GM19238 (cell line): ENCODE measurements around the gene PADI6.
A peak's percentile ranks its signal among the peaks of the same experiment; 100 is the strongest.
"Not testable (repeated sequence)": the region's sequence is repeated elsewhere in the genome, so short reads cannot be mapped to it uniquely, and the experiment has no call there.

ENCODE experiments used
- DNase-seq: peaks from one replicate; pipeline ENCODE4 v3.0.0; 2011; ENCODE audit warnings: low spot score; ENCODE audit not compliant: insufficient read length

Gene PADI6

DNA sequence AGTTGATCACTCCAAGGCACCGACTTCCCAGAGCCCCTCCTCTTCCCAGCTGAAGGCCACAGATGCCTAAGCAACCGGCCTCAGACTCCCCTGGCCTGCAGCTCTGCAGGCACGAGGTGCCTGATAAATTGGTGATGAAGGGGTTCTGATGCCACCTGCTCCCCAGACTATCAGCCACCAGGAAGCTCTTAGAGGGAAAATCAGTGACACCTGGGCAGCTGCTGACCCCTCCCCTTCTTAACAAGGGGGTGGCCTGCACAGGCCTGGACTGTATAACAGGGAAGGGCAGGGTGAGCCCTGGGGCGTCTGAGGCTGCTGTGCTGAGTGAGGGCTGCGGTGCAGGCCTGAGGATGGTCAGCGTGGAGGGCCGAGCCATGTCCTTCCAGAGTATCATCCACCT lies at the start of gene PADI6:
Gene PADI6 (plus strand): TSS at position 301 of the 400 bp plus-strand sequence. CDS start 50 bp downstream, at position 351.
- DNase-seq, result no peak

DNA sequence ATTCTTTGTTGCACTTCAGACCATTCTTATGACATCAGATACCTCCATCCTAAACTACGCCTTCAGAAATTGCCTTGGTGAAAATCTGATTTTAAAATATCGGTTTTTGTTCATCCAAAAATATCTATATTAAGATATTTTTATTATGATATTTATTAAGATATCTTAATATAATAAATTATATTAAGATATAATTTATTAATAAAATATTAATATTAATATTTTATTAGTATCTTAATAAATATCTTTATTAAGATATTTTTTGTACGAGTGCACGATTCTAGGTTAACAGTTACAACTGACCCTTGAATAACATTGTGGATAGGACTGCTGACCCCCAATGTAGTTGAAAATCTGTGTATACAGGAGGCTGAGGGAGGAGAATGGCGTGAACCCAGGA lies 43.1 kb upstream of the PADI6 start:
- no peak for DNase-seq

DNA sequence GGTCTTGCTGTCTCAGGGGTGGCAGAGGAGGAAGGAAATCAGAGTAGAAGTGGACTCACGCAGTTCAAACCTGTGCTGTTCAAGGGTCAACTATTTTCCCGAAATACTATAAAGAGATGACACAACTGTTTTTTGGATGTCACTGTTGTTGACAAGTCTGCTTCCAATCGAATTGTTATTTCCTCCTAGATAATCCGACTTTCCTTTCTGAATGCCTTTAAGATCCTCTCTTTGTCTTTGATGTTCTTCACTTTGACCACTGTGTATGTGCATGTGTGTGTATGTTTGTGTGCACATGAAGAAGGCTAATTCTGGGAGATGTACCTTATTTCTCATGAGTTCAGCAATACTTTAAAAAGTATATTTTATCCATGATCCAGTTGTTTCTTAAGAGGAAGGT lies 42.4 kb upstream of the PADI6 start:
- no peak for DNase-seq

DNA sequence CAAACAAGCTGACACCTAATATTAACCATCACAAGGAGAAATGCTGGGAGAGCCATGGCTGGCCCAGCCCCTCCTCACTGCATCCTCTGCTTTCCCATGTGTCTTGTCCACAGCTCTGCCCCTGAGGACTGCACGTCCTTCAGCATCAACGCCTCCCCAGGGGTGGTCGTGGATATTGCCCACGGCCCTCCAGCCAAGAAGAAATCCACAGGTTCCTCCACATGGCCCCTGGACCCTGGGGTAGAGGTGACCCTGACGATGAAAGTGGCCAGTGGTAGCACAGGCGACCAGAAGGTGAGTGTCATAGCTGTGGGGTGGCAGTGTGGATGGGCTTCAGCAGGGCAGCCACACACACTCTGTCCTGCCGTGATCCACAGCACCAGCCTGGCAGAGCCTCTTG lies 41.1 kb upstream of the PADI6 start:
- no peak for DNase-seq

DNA sequence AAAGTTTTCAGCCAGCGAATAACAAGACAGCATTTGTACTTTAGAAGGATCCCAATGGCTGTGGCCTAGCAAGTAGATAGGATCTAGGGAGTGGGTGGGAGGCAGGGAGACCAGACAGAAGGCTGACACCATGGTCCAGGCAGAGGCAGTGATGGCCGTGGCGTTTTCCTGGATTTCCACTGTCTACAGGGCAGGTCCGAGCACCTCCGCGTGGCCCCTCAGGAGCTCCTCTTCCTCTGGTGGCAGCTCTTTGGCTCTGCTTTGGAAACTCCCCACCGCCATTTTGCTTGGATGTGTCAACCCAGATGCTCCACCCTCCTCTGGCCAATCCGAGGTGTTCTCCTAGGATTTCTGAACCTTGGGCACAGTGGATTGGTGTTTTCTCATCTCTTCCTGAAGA lies 38.9 kb upstream of the PADI6 start:
- DNase-seq, result no peak

DNA sequence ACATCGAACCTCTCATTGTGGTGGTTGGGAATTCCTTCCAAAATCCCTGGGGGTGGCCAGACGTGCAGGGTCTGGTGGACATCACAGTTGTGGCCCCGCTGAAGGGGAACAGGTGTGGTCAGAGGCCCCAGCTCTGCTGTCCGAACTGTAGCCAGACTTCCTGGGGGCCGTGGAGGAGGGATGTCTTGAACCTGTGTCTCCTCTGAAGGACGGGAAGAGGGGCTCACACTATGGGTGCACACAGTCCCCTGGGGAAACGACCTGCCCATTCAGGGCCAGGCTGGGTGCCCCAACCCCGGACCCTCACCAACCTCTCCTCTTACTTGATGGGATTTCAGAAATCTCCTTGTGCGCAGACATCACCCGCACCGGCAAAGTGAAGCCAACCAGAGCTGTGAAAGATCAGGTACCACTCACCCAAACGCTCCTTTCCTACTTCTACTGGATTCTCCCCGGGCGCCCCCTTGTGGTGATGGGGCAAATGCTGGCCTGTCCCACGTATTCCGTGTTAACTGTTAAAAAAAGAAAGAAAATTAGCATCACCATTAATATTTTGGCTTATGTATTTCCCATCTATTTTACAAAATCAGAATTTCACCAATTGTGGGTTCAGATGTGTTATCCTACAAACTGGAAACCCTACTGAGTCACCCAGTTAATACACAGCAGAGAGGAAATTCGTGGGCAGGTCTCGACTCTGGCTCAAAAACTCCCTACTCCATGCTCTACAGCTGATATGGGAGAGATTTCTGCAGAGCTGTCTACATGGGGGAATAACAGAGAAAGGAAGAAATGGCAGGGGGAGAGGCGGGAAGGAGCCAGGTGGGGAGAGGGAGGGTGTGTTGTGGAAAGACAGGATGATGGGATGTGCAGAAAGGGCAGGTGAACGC lies 35.9 kb upstream of the PADI6 start:
- no peak for DNase-seq

DNA sequence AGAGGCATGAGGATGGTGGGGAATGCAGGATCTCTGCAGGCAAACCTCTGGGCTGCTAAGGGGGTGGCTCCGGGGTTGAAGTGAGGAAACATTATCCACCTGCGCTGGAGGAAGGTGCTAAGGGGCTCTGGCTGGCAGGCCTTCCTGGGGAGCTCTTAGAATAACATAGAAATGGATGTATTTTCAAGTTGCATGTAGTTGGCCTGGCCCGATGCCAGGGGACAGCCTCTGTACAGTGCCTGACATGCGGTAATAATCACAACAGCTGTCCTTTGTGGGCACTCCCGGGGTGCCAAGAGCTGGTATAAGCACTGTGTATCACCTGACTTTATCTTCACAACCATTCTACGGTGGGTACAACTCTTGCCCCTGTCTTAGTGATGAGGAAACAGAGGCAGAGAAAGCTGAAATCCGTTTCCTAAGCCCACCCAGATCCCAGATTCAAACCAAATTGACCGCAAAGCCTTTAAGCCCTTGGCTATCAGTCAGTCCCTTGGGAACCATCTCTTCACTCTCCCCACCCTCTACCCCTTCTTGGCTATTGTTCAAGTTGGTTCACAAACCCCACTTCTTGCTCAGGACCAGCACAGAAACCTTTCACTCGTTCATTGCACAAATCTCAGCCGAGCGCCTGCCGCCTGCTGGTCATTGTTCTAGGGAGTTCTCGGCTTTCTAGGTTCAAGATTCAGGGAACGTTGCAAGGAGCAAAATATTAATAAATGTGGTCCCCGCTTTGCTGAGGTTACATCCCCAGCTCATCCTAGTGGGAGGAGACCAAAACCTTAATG lies 33.1 kb upstream of the PADI6 start:
- DNase-seq, result no peak

DNA sequence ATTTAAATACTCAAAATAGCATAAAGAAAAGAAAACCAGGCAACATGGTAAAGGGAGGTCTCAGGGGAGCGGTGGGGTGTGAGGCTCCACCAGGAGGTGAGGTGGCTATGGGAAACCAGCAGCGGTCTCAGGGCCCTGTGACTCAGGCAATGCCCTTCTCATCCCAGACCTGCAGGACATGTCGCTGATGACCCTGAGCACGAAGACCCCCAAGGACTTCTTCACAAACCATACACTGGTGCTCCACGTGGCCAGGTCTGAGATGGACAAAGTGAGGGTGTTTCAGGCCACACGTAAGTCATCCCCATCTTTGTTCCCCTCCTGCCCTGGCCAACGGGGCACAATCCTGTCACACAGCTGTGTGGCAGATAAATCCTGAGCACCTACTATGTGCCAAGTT lies 32.5 kb upstream of the PADI6 start:
- DNase-seq, result no peak

DNA sequence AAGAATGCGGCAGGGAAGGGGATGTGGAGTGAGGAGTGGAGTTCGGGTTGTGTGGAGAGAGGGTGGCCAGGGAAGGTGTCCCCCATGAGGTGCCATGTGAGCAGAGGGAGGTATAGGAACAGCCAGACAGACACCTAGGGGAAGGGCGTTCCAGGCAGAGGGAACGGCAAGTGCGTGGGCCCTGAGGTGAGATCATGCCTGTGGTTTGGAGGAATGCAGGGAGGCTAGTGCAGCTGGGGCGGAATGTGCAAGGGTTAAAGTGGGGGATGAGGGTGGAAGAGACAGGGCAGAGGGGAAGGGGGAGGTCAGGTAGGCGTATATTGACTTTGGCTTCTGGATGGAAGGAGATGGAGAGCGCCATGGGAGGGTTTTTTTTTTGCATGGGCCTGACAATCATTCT lies 31.6 kb upstream of the PADI6 start:
- no peak for DNase-seq

DNA sequence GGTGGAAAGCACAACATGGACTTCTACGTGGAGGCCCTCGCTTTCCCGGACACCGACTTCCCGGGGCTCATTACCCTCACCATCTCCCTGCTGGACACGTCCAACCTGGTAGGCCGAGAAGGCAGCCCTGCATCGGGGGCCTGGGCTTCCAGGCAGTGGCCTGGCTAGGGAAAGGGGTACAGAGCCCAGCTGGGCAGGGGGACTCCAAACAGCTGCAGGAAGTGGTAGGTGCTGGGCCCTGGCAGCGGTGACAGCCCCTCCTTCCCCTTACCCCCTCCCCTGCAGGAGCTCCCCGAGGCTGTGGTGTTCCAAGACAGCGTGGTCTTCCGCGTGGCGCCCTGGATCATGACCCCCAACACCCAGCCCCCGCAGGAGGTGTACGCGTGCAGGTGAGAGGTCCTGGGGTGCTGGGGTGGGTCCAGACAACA lies 30.0 kb upstream of the PADI6 start:
- DNase-seq, result no peak

DNA sequence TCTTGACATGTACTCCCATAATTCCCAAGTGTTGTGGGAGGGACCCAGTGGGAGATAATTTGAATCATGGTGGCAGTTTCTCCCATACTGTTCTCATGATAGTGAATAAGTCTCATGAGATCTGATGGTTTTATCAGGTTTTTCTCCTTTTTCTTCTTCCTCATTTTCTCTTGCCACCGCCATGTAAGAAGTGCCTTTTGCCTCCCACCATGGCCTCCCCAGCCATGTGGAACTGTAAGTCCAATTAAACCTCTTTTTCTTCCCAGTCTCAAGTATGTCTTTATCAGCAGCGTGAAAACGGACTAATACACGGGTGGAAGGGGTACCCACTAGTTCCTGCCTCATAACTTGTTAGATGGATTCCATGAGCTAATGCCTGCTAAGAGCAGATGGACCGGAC lies 26.5 kb upstream of the PADI6 start:
- DNase-seq, result not testable (repeated sequence)

DNA sequence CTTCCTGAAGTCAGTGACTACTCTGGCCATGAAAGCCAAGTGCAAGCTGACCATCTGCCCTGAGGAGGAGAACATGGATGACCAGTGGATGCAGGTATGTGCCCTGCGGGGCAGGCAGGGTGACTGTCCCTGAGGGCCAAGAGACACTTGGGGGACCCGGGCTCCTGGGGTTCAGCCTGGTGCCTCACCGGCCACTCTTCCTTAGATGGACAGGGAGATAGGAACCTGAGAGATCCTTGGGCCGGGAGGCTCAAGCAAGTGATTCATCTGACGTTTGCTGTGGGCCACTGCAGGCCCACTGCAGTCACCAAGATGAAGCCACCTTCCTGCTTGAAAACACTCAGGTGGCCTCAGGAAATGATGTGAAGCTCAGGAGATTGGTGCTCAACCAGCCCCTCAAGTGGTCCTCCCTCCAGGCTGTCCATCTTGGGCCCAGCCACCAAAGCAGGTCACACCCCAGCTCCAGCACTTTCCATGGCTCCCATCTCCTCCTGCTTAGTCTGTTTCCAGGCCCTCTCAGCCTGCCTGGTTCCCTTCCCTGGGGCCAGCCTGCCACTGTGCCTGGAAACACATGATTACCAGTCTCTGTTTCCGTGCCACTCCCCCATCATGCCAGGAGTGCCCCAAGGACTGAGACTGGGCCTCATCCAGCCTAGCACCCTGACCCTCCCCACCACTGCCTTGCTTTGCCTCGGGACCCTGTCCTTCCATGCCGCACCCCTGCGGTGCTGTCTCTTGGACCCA lies 25.8 kb upstream of the PADI6 start:
- no peak for DNase-seq

DNA sequence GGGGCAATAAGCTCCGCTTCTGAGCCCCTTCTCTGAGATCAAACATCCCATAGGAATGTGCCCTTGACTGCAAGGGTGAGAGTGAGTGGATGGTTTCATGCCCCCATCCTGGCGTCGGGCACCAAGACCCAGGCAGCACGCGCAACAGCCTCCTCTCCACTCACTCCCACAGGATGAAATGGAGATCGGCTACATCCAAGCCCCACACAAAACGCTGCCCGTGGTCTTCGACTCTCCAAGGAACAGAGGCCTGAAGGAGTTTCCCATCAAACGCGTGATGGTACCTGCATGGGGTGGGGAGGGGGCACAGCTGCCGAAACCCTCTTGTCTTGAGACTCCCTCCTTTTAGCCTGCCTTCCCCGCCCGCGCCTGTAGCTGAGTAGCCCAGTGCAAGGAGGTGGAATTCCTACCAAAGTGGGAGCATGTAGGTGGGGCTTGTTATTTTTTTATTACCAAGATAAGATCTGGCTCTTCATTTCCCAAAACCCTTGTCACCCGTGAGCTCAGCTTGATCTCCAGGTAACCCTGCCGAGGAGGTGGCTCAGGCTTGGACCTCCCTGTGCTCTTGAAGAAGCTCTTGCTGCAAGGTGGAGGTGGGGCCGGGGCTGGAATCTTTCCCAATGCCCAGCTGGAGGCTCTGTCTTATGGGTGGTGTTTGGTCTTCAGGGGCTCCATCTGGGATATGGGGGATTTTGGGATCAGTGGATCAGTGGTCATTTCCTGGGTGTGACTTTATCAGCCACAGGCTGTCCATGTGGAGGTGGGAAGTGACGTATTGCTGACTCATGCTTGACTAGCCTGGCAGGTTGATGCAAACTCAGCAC lies 24.0 kb upstream of the PADI6 start:
- no peak for DNase-seq

DNA sequence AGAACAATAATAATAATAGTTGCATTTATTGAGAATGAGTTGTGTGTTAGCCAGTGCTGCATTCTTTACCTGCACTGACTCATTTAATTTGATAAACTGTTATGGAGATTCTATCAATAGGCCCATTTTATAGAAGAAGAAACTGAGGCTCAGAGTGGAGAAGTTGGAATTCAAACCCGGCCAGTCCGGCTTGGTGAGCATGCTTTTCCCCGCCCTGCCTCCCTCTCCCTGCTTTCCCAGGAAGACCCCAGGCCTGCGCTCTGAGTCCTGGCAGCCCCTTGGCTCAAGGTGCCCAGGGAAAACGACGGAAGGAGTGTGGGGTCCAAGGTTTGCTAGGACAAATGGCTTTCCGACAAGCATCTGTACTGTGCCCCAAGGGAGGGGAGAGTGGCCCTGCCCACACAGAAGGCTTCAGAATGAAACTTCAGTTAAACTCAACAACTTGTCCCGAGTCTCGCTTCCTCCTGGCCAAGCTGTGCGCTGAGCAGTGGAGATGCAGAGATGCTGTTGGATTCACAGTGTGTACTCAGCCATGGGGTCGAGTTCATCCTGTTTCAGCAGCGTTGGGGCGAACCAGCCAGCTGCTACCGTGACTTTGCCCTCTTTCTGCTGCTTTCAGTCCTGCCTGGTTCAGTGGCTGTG lies 23.3 kb upstream of the PADI6 start:
- DNase-seq, result peak; percentile 33

DNA sequence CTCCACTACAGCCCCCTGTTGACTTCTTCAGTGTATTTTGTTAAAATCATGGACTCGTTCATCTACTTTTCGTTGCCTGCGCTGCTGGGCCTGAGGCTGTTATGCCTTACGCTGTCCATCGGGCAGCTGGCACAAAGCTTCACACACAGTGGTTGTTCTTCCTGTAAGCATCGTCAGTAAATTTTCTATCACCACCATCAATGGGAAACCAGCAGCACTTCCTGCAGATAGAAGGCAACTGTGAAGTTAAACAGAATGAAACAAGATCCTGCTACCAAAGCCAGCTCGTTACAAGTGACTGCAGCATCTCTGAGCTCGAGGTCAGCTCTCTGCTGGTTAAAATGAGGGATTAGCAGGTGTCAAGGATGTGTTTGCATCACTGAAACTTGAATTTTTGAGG lies 21.9 kb upstream of the PADI6 start:
- no peak for DNase-seq

DNA sequence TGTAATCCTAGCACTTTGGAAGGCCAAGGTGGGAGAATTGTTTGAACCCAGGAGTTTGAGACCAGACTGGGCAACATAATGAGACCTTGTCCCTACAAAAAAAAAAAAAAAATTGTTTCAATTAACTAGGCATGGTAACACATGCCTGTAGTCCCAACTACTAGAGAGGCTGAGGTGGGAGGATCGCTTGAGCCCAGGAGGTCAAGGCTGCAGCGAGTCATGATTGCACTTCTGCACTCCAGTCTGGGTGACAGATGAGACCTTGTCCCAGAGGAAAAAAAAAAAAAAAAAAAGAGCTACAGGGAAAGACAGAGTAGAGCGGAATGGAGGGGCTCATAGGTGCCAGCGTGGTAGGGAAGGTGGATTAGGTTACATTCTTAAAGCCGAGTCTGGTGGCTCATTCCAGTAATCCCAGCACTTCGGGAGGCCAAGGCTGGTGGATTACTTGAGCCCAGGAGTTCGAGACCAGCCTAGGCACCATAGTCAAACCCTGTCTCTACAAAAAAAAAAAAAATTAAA lies 21.0 kb upstream of the PADI6 start:
- DNase-seq, result no peak

DNA sequence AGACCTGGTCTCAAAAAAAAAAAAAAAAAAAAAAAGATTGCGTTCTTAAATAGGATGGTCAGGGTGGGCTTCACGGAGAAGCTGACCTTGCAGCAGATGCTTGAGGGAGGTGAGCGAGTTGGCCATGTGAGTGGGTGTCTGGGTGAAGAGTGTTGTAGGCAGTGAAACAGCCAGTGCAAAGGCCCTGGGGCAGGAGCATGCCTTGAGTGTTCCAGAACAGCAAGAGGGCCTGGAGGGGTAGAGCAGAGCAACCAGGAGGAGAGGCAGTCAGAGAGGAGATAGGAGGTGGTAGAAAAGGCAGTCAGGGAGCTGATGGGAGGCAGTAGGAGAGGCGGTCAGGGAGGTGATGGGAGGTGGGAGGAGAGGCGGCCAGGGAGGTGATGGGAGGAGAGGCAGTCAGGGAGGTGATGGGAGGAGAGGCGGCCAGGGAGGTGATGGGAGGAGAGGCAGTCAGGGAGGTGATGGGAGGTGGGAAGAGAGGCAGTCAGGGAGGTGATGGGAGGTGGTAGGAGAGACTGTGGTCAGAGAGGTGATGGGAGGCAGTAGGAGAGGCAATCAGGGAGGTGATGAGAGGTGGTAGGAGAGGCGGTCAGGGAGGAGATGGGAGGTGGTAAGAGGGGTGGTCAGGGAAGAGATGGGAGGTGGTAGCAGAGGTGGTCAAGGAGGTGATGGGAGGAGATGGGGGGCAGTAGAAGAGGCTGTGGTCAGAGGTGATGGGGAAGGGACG lies 20.2 kb upstream of the PADI6 start:
- no peak for DNase-seq

DNA sequence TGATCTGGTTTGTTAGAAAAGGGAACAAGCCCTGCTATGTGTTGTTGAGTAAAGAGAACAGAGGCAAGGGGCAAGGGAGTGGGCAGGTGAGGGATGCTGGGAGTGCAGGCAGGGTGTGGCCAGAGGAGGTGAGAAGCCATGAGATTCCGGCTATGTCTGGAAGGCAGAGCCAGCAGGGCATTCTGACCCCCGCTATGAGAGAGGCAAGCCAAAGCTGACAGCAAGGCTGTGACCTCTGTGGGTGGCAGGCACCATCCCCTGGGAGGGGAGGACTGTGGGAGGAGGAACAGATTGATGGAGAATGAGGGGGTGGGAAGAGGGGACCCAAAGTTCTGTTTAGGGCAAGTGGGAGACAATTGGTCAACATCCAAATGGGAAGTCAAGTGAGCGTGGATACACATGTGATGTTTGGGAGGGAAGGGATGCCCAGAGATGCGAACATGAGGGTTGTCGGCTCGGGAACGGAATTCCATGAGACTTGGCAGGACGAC lies 19.5 kb upstream of the PADI6 start:
- no peak for DNase-seq

DNA sequence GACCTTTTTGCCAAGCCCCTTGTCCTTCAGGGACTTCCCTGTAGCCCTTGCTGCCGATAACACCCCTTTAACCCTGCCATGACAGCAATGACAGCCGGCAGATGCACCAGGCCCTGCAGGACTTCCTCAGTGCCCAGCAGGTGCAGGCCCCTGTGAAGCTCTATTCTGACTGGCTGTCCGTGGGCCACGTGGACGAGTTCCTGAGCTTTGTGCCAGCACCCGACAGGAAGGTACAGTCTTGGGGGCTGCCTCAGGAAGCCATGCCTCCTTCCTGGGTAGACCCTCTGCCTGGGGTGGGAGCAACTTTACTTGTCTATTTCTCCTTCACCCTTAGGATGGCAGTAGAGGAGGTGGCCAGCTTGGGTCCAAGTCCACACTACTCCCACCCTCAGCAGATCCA lies 16.1 kb upstream of the PADI6 start:
- DNase-seq, result no peak
